ENCODE results near the gene MSH3.
"Not testable (repeated sequence)": the region's sequence is repeated elsewhere in the genome, so short reads cannot be mapped to it uniquely, and the experiment has no call there.

Gene MSH3

GRCh38 chr5:80804332-80804731 is 149.9 kb downstream of the MSH3 start:
- Histone ChIP-seq H3K27me3 (ENCODE audit: control insufficient read depth, insufficient read depth, low read length) (no peaks in the 10 kb centered on the region), H3K27ac (ENCODE audit: low read length) (no peak overlapping the region), H3K9me3 (ENCODE audit: control insufficient read depth, insufficient read depth, low read length) (no peaks in the 10 kb centered on the region), H3K36me3 (ENCODE audit: control insufficient read depth, insufficient read depth, low read length) (no peaks in the 10 kb centered on the region), H3K4me1 (ENCODE audit: control insufficient read depth, insufficient read depth, low read length) (no peaks in the 10 kb centered on the region), H3K4me3 (ENCODE audit: low read length) (no peak overlapping the region)
- DNase-seq (ENCODE audit: low read depth, low spot score), result no peak
- WGBS (ENCODE audit: insufficient coverage, insufficient read length), result no CpG with 5 or more reads among the region's 1 CpG

- Histone ChIP-seq H3K27ac (ENCODE audit: low read length) (no peak overlapping the region), H3K9me3 (ENCODE audit: control insufficient read depth, insufficient read depth, low read length) (no peaks in the 10 kb centered on the region), H3K36me3 (ENCODE audit: control insufficient read depth, insufficient read depth, low read length) (no peaks in the 10 kb centered on the region), H3K27me3 (ENCODE audit: control insufficient read depth, insufficient read depth, low read length) (no peaks in the 10 kb centered on the region), H3K4me3 (ENCODE audit: low read length) (no peak overlapping the region), H3K4me1 (ENCODE audit: control insufficient read depth, insufficient read depth, low read length) (no peaks in the 10 kb centered on the region)
- WGBS (ENCODE audit: insufficient coverage, insufficient read length), result no CpG with 5 or more reads among the region's 2 CpGs
- no peak for DNase-seq (ENCODE audit: low read depth, low spot score)
Observed at GRCh38 chr5:80805038-80805437, 150.6 kb downstream of the MSH3 start.

GRCh38 chr5:80806929-80807328 is 152.5 kb downstream of the MSH3 start:
- no peak overlapping the region for H3K4me3 ChIP-seq (ENCODE audit: low read length)
- no peaks in the 10 kb centered on the region for H3K4me1 ChIP-seq (ENCODE audit: control insufficient read depth, insufficient read depth, low read length)
- H3K27me3 ChIP-seq (ENCODE audit: control insufficient read depth, insufficient read depth, low read length), result no peaks in the 10 kb centered on the region
- no peak overlapping the region for H3K27ac ChIP-seq (ENCODE audit: low read length)
- no peaks in the 10 kb centered on the region for H3K36me3 ChIP-seq (ENCODE audit: control insufficient read depth, insufficient read depth, low read length)
- H3K9me3 ChIP-seq (ENCODE audit: control insufficient read depth, insufficient read depth, low read length), result no peaks in the 10 kb centered on the region
- no peak for DNase-seq (ENCODE audit: low read depth, low spot score)

GRCh38 chr5:80809451-80809850 is 155.0 kb downstream of the MSH3 start:
- Histone ChIP-seq H3K4me3 (ENCODE audit: low read length) (no peak overlapping the region), H3K4me1 (ENCODE audit: control insufficient read depth, insufficient read depth, low read length) (no peaks in the 10 kb centered on the region), H3K27me3 (ENCODE audit: control insufficient read depth, insufficient read depth, low read length) (no peaks in the 10 kb centered on the region), H3K27ac (ENCODE audit: low read length) (no peak overlapping the region), H3K36me3 (ENCODE audit: control insufficient read depth, insufficient read depth, low read length) (no peaks in the 10 kb centered on the region), H3K9me3 (ENCODE audit: control insufficient read depth, insufficient read depth, low read length) (no peaks in the 10 kb centered on the region)
- DNase-seq (ENCODE audit: low read depth, low spot score), result no peak
- no CpG with 5 or more reads among the region's 3 CpGs for WGBS (ENCODE audit: insufficient coverage, insufficient read length)

GRCh38 chr5:80810425-80810824 is 156.0 kb downstream of the MSH3 start:
- no peaks in the 10 kb centered on the region for H3K4me1 ChIP-seq (ENCODE audit: control insufficient read depth, insufficient read depth, low read length)
- H3K27me3 ChIP-seq (ENCODE audit: control insufficient read depth, insufficient read depth, low read length), result no peaks in the 10 kb centered on the region
- no CpG with 5 or more reads among the region's 1 CpG for WGBS (ENCODE audit: insufficient coverage, insufficient read length)
- H3K4me3 ChIP-seq (ENCODE audit: low read length), result no peak overlapping the region
- no peaks in the 10 kb centered on the region for H3K9me3 ChIP-seq (ENCODE audit: control insufficient read depth, insufficient read depth, low read length)
- H3K36me3 ChIP-seq (ENCODE audit: control insufficient read depth, insufficient read depth, low read length), result no peaks in the 10 kb centered on the region
- no peak overlapping the region for H3K27ac ChIP-seq (ENCODE audit: low read length)
- DNase-seq (ENCODE audit: low read depth, low spot score), result no peak

- no peaks in the 10 kb centered on the region for H3K4me1 ChIP-seq (ENCODE audit: control insufficient read depth, insufficient read depth, low read length)
- no peaks in the 10 kb centered on the region for H3K9me3 ChIP-seq (ENCODE audit: control insufficient read depth, insufficient read depth, low read length)
- no peak overlapping the region for H3K4me3 ChIP-seq (ENCODE audit: low read length)
- no peaks in the 10 kb centered on the region for H3K27me3 ChIP-seq (ENCODE audit: control insufficient read depth, insufficient read depth, low read length)
- WGBS (ENCODE audit: insufficient coverage, insufficient read length), result no CpG with 5 or more reads among the region's 3 CpGs
- no peak overlapping the region for H3K27ac ChIP-seq (ENCODE audit: low read length)
- DNase-seq (ENCODE audit: low read depth, low spot score), result no peak
- no peaks in the 10 kb centered on the region for H3K36me3 ChIP-seq (ENCODE audit: control insufficient read depth, insufficient read depth, low read length)
Observed at GRCh38 chr5:80816590-80816989, 162.1 kb downstream of the MSH3 start.

GRCh38 chr5:80820685-80821084 is 166.2 kb downstream of the MSH3 start:
- no peak overlapping the region for H3K27ac ChIP-seq (ENCODE audit: low read length)

GRCh38 chr5:80822640-80823039 is 168.2 kb downstream of the MSH3 start:
- Histone ChIP-seq H3K27me3 (ENCODE audit: control insufficient read depth, insufficient read depth, low read length) (no peaks in the 10 kb centered on the region), H3K4me1 (ENCODE audit: control insufficient read depth, insufficient read depth, low read length) (no peaks in the 10 kb centered on the region), H3K9me3 (ENCODE audit: control insufficient read depth, insufficient read depth, low read length) (no peaks in the 10 kb centered on the region), H3K27ac (ENCODE audit: low read length) (no peak overlapping the region), H3K4me3 (ENCODE audit: low read length) (no peak overlapping the region), H3K36me3 (ENCODE audit: control insufficient read depth, insufficient read depth, low read length) (no peaks in the 10 kb centered on the region)
- no peak for DNase-seq (ENCODE audit: low read depth, low spot score)
- WGBS (ENCODE audit: insufficient coverage, insufficient read length), result no CpG with 5 or more reads among the region's 1 CpG

More at GRCh38 chr5:80820685-80821084, 166.2 kb downstream of the MSH3 start:
- Histone ChIP-seq H3K27me3 (ENCODE audit: control insufficient read depth, insufficient read depth, low read length) (no peaks in the 10 kb centered on the region), H3K4me1 (ENCODE audit: control insufficient read depth, insufficient read depth, low read length) (no peaks in the 10 kb centered on the region), H3K36me3 (ENCODE audit: control insufficient read depth, insufficient read depth, low read length) (no peaks in the 10 kb centered on the region), H3K9me3 (ENCODE audit: control insufficient read depth, insufficient read depth, low read length) (no peaks in the 10 kb centered on the region), H3K4me3 (ENCODE audit: low read length) (no peak overlapping the region)
- DNase-seq (ENCODE audit: low read depth, low spot score), result no peak
- no CpG with 5 or more reads among the region's 3 CpGs for WGBS (ENCODE audit: insufficient coverage, insufficient read length)

- DNase-seq (ENCODE audit: low read depth, low spot score); H3K9me3 ChIP-seq (ENCODE audit: control insufficient read depth, insufficient read depth, low read length); H3K4me1 ChIP-seq (ENCODE audit: control insufficient read depth, insufficient read depth, low read length); H3K36me3 ChIP-seq (ENCODE audit: control insufficient read depth, insufficient read depth, low read length); H3K27ac ChIP-seq (ENCODE audit: low read length); H3K4me3 ChIP-seq (ENCODE audit: low read length); H3K27me3 ChIP-seq (ENCODE audit: control insufficient read depth, insufficient read depth, low read length): not testable (repeated sequence)
- no CpG with 5 or more reads among the region's 22 CpGs for WGBS (ENCODE audit: insufficient coverage, insufficient read length)
Observed at GRCh38 chr5:80824159-80824558, 169.7 kb downstream of the MSH3 start.

GRCh38 chr5:80825786-80826460 is 171.5 kb downstream of the MSH3 start:
- Histone ChIP-seq H3K27me3 (ENCODE audit: control insufficient read depth, insufficient read depth, low read length) (no peaks in the 10 kb centered on the region), H3K27ac (ENCODE audit: low read length) (no peak overlapping the region), H3K4me1 (ENCODE audit: control insufficient read depth, insufficient read depth, low read length) (no peaks in the 10 kb centered on the region), H3K4me3 (ENCODE audit: low read length) (no peak overlapping the region), H3K36me3 (ENCODE audit: control insufficient read depth, insufficient read depth, low read length) (no peaks in the 10 kb centered on the region), H3K9me3 (ENCODE audit: control insufficient read depth, insufficient read depth, low read length) (no peaks in the 10 kb centered on the region; the same call in 1 of the 2 replicates)
- DNase-seq (ENCODE audit: low read depth, low spot score), result no peak
- WGBS (ENCODE audit: insufficient coverage, insufficient read length), result no CpG with 5 or more reads among the region's 2 CpGs

- Histone ChIP-seq H3K9me3 (ENCODE audit: control insufficient read depth, insufficient read depth, low read length) (no peaks in the 10 kb centered on the region), H3K27ac (ENCODE audit: low read length) (no peak overlapping the region), H3K4me1 (ENCODE audit: control insufficient read depth, insufficient read depth, low read length) (no peaks in the 10 kb centered on the region), H3K36me3 (ENCODE audit: control insufficient read depth, insufficient read depth, low read length) (no peaks in the 10 kb centered on the region), H3K4me3 (ENCODE audit: low read length) (no peak overlapping the region), H3K27me3 (ENCODE audit: control insufficient read depth, insufficient read depth, low read length) (no peaks in the 10 kb centered on the region)
- no peak for DNase-seq (ENCODE audit: low read depth, low spot score)
Observed at GRCh38 chr5:80834710-80835109, 180.3 kb downstream of the MSH3 start.

Measured in iPS DF 6.9 (cell line).